Activated T-helper 17 cell treated with anti-CD3 and anti-CD28 coated beads, Interleukin-2, amount 50 U/mL, for 72 hours (primary cell): Measurements from ENCODE around the gene CEMP1. TPM values are rescaled to one million over a fixed set of nuclear protein-coding genes. Genes with fewer than 3 reads are reported as not detected.
A peak's percentile ranks its signal among the peaks of the same experiment; 100 is the strongest.

Experiments used
- ATAC-seq: fragments of 150-1000 bp; cut with Tn5 transposase; replicated peaks from 2 replicates; pipeline ENCODE4 v1.10.0; 2021; ENCODE audit warnings: mild to moderate bottlenecking, moderate library complexity
- H3K27ac Mint-ChIP-seq: one replicate; pipeline ENCODE4 v1.8.0; 2022; ENCODE audit warnings: mixed read lengths
- H3K27me3 Mint-ChIP-seq: one replicate; pipeline ENCODE4 v1.8.0; 2022; ENCODE audit warnings: mixed read lengths
- H3K36me3 Mint-ChIP-seq: one replicate; pipeline ENCODE4 v1.8.0; 2022; ENCODE audit warnings: low read depth, mild to moderate bottlenecking, mixed read lengths
- H3K4me1 Mint-ChIP-seq: one replicate; pipeline ENCODE4 v1.8.0; 2022; ENCODE audit warnings: mixed read lengths
- H3K4me3 Mint-ChIP-seq: one replicate; pipeline ENCODE4 v1.8.0; 2022; ENCODE audit warnings: mild to moderate bottlenecking, mixed read lengths
- H3K9me3 Mint-ChIP-seq: one replicate; pipeline ENCODE4 v1.8.0; 2022; ENCODE audit warnings: mixed read lengths
- total RNA-seq, 2 donors: library from RNA; stranded (reverse); gene quantifications; one replicate each; pipeline ENCODE4 v1.2.3, GENCODE V29; 2022

The CEMP1 gene
- total RNA-seq, 2 donors from 2014 or later: not detected

- no peaks in the 10 kb centered on the region for H3K27me3 Mint-ChIP-seq
- H3K27ac Mint-ChIP-seq: no peak overlapping the region
- ATAC-seq: no peak
- peaks cover 17% of the 10 kb centered on the region for H3K36me3 Mint-ChIP-seq
- H3K4me3 Mint-ChIP-seq: peak overlapping the region; percentile 19
- peaks cover 8% of the 10 kb centered on the region for H3K4me1 Mint-ChIP-seq
- H3K9me3 Mint-ChIP-seq: no peaks in the 10 kb centered on the region
Observed at GRCh38 chr16:2529961-2530628, 1.1 kb downstream of the CEMP1 start.

- ATAC-seq: no peak
- no peaks in the 10 kb centered on the region for H3K27me3 Mint-ChIP-seq
- peaks cover 25% of the 10 kb centered on the region for H3K36me3 Mint-ChIP-seq
- no peak overlapping the region for H3K4me3 Mint-ChIP-seq
- H3K27ac Mint-ChIP-seq: no peak overlapping the region
- H3K4me1 Mint-ChIP-seq: peaks cover 8% of the 10 kb centered on the region
- no peaks in the 10 kb centered on the region for H3K9me3 Mint-ChIP-seq
Observed at GRCh38 chr16:2529061-2529931, 1.9 kb downstream of the CEMP1 start.

DNA sequence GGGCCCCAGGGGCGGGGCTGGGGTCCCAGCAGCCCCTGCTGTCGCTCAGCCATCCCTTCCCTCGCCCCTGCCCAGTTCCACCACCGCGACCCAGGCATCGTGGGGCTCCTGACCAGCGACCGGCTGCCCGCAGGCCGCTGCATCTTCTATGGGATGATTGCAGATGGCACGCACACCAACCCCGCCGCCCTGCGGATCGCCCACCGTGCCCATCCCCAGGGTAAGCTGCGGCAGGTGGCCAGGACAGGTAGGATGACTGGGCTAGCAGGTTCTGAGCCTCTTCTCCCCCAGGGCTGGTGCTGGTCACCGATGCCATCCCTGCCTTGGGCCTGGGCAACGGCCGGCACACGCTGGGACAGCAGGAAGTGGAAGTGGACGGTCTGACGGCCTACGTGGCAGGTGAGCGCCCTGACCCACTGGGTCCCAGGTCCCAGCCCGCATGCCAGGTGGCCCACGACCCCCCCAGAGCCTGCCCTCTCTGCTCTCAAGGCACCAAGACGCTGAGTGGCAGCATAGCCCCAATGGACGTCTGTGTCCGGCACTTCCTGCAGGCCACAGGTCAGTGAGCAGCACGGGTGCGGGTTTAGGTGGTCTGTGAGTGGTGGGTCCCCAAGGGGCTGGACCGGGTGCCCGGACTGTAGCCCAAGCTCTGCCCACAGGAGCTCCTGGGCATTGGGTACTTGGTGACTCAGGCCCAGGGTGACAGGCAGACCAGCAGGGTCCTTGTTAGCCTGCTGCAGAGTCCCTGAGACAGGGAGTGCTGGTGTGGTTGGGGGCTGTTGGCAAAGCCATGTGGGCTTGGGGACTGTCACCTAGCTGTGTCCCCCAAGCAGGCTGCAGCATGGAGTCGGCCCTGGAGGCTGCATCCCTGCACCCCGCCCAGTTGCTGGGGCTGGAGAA is 2.8 kb downstream of the CEMP1 start:
- Mint-ChIP-seq H3K27me3 (no peaks in the 10 kb centered on the region), H3K4me1 (peaks cover 8% of the 10 kb centered on the region), H3K36me3 (peaks cover 33% of the 10 kb centered on the region), H3K4me3 (no peak overlapping the region), H3K9me3 (no peaks in the 10 kb centered on the region), H3K27ac (no peak overlapping the region)
- ATAC-seq: no peak

GRCh38 chr16:2527784-2528100 is 3.5 kb downstream of the CEMP1 start:
- peaks cover 5% of the 10 kb centered on the region for H3K4me1 Mint-ChIP-seq
- H3K4me3 Mint-ChIP-seq: no peak overlapping the region

DNA sequence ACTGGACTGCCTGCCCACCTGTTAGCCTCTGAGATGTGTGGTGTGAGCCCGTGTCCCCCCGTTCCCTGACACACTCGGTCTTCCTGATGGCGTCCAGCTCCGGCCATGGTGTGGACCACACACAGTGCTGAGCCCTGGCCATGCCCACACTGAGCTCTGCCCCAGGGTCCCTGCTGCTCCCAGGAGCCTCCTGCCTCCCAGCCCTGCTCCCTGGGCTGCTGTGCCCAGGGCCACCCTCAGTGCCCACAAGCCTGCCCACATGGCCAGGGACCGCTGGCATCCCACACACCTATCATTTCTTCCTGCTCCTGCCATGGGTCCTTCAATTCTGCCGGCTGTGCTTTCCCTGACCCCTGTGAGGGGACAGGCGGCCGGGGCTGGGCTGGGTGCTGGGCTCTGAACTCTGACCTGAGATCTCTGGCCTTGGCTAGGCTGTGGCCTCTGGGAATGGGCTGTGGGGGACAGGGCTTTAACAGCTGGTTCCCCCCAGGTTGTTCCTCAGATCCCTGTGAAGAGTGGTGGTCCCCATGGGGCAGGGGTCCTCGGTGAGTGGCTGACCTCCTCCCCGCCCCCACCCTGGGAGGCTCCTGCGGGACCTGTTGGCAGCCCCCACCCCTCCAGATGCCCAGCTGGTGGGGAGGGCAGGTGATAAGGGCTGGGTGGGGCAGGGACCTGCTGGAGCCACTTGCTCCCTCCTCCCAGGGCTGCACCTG is 4.0 kb downstream of the CEMP1 start:
- peaks cover under 1% of the 10 kb centered on the region for H3K4me1 Mint-ChIP-seq
- no peak for ATAC-seq
- no peak overlapping the region for H3K27ac Mint-ChIP-seq
- H3K4me3 Mint-ChIP-seq: no peak overlapping the region
- H3K36me3 Mint-ChIP-seq: peaks cover 40% of the 10 kb centered on the region
- no peaks in the 10 kb centered on the region for H3K27me3 Mint-ChIP-seq
- no peaks in the 10 kb centered on the region for H3K9me3 Mint-ChIP-seq

More at GRCh38 chr16:2527784-2528100, 3.5 kb downstream of the CEMP1 start:
- Mint-ChIP-seq H3K36me3 (peaks cover 40% of the 10 kb centered on the region), H3K27me3 (no peaks in the 10 kb centered on the region), H3K27ac (no peak overlapping the region), H3K9me3 (no peaks in the 10 kb centered on the region)
- no peak for ATAC-seq

DNA sequence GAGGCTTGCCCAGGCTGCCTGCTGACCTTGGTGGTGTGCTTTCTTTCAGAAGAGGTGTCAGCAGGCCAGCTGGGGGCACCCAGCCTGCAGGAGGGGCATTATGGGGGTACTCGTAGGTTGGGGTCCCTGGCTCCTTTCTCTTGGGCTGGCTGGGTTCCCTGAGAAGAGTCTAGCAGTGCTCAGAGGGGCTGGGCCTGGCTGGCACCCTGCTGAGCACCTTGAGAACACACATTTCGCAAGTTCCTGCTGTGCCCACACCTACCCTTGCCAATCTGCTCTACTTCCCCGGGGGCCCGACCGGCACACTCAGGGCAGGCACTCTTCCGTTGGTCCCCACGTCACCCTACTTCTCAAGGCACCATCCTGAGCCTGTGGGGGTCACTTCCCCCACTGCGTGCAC is 5.1 kb downstream of the CEMP1 start:
- Mint-ChIP-seq H3K4me1 (no peaks in the 10 kb centered on the region), H3K9me3 (no peaks in the 10 kb centered on the region), H3K4me3 (no peak overlapping the region), H3K27me3 (no peaks in the 10 kb centered on the region), H3K27ac (no peak overlapping the region), H3K36me3 (peaks cover 46% of the 10 kb centered on the region)
- no peak for ATAC-seq

DNA sequence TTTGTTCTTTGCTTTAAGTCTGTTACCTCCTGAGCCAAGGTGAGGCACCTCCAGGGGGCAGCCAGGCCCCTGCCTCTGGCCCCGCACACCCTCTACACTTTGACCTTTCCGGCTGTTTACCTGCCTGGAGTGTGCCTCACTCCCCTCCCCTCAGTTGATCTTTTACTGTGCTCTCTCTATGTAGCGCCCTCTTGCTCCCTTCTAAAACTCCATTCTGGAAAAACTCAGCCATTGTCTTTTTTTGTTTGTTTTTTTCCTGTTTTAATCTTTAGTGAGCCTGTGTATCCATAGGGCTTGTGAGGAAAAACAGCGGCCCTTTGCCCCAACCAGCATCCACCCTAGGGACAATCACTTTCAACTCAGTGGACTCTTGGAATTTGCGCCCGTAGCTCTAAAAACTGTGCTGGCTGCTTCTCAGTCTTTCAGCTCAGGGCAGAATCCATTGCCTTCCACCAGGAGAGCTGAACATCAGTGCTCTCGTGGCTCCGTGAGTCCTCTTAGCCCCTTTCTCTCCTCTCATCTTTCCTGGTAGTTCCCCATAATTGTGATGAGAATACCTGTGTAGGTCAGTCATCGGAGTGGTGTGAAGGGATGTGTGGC is 6.8 kb downstream of the CEMP1 start:
- H3K9me3 Mint-ChIP-seq: no peaks in the 10 kb centered on the region

DNA sequence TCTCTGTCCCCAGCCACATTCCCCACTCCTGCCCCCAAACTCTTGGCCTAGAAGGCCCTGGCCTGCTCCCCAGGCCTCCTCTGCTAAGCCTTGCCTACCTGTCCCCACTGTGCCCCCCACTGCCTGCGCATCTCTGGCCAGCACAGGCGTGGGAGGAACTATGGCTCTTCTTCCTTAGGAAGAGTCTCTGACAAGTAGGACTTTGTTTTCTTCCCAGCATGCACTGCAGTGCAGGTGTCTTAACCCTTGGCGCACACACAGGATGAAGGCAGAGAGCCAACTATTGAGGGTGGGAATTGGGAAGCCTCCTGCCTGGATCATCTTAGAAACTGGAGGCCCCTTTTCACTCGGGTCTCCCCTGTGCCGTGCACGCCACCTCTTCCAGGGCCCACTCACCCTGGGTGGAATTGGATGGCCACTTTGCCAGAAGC is 7.4 kb downstream of the CEMP1 start:
- H3K27ac Mint-ChIP-seq: no peak overlapping the region
- no peaks in the 10 kb centered on the region for H3K9me3 Mint-ChIP-seq
- no peaks in the 10 kb centered on the region for H3K27me3 Mint-ChIP-seq
- H3K4me1 Mint-ChIP-seq: peaks cover 7% of the 10 kb centered on the region
- no peak for ATAC-seq
- H3K36me3 Mint-ChIP-seq: peaks cover 66% of the 10 kb centered on the region
- no peak overlapping the region for H3K4me3 Mint-ChIP-seq

More for the DNA sequence above, 6.8 kb downstream of the CEMP1 start:
- ATAC-seq: no peak
- Mint-ChIP-seq H3K27me3 (no peaks in the 10 kb centered on the region), H3K36me3 (peaks cover 61% of the 10 kb centered on the region), H3K4me3 (no peak overlapping the region), H3K27ac (no peak overlapping the region), H3K4me1 (peaks cover 6% of the 10 kb centered on the region)

DNA sequence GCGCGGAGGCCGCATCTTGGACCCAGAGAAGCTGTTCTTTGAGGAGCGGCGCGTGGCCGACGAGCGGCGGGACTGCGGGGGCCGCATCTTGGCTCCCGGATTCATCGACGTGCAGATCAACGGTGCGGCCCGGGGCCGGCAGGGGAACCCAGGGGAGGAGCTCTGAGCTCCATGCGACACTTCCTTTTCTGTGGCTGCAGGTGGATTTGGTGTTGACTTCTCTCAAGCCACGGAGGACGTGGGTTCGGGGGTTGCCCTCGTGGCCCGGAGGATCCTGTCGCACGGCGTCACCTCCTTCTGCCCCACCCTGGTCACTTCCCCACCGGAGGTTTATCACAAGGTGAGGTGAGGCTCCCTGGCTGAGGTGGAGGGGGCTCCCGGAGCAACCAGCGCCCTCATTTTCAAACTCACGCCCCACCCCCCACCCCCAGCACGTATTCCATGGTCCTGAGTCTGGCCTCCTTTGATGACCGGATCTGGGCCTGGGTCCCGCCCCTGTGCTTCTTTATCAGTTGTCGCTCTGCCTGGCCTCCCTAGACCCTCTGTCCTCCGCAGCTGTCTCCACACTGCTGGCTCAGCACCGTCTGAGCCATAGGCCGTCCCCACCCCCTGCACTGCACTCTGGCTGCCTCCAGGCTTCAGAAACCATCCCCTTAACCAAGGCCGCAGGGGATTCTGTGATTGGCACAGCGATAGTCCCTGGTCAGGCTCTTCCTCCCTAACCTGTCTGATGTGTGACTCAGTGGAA is 10.2 kb downstream of the CEMP1 start:
- Mint-ChIP-seq H3K27ac (peak overlapping the region; percentile 90), H3K4me3 (peak overlapping the region; percentile 82), H3K4me1 (peaks cover 23% of the 10 kb centered on the region), H3K27me3 (no peaks in the 10 kb centered on the region), H3K9me3 (no peaks in the 10 kb centered on the region), H3K36me3 (peaks cover 69% of the 10 kb centered on the region)
- peak; percentile 69 for ATAC-seq

DNA sequence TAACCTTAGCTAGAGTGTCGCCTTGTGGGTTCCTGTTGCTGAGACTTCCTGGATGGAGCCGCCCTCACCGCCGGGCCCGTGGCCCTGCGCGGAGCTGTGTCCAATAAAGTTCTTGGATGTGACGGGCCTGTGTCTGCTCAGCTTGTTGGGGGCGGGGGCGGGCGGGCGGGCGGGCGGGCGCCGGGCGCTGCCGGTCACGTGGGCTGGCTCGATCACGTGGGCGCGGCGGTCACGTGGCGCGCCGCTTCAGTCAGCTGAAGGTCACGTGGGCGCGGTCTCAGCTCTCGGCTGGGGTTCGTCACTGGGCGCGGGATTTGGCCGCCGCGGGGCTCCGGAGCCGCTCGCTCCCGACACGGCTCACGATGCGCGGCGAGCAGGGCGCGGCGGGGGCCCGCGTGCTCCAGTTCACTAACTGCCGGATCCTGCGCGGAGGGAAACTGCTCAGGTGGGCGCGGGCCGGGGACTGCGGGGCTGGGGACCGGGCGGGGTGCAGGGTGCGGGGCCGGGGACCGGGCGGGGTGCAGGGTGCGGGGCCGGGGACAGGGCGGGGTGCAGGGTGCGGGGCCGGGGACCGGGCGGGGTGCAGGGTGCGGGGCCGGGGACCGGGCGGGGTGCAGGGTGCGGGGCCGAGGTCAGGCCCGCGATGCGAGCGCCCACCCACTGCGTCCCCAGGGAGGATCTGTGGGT is 11.0 kb downstream of the CEMP1 start, which contains the start of gene AMDHD2:
AMDHD2 (plus strand) TSS at position 275 of the 687 bp plus-strand sequence; CDS start at position 363, 88 bp downstream.
- no peaks in the 10 kb centered on the region for H3K27me3 Mint-ChIP-seq
- no peaks in the 10 kb centered on the region for H3K9me3 Mint-ChIP-seq
- ATAC-seq: peak; percentile 86
- peaks cover 30% of the 10 kb centered on the region for H3K4me1 Mint-ChIP-seq
- H3K27ac Mint-ChIP-seq: peak within 1 kb of the TSS; percentile 90
- H3K4me3 Mint-ChIP-seq: peak within 1 kb of the TSS; percentile 82
- peaks cover 71% of the 10 kb centered on the region for H3K36me3 Mint-ChIP-seq

DNA sequence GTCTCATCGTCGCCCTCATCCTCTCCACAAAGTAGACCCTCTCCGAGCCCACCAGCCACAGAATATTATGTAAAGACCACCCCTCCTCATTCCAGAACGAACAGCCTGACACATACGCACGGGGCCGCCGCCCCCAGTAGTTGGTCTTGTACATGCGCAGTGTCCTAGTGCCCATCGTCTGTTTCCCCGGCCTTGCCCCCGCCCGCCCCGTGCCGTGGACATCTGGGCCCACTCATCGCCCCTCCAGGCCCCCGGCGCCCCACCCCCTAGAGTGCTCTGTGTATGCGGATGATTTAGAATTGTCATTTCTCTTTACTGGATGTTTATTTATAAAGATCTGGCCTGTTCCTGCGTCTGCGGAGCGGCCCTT is 11.5 kb downstream of the CEMP1 start:
- Mint-ChIP-seq H3K27ac (peak overlapping the region; percentile 86), H3K36me3 (peaks cover 72% of the 10 kb centered on the region), H3K4me3 (peak overlapping the region; percentile 82), H3K9me3 (no peaks in the 10 kb centered on the region), H3K4me1 (peaks cover 31% of the 10 kb centered on the region), H3K27me3 (no peaks in the 10 kb centered on the region)
- no peak for ATAC-seq

DNA sequence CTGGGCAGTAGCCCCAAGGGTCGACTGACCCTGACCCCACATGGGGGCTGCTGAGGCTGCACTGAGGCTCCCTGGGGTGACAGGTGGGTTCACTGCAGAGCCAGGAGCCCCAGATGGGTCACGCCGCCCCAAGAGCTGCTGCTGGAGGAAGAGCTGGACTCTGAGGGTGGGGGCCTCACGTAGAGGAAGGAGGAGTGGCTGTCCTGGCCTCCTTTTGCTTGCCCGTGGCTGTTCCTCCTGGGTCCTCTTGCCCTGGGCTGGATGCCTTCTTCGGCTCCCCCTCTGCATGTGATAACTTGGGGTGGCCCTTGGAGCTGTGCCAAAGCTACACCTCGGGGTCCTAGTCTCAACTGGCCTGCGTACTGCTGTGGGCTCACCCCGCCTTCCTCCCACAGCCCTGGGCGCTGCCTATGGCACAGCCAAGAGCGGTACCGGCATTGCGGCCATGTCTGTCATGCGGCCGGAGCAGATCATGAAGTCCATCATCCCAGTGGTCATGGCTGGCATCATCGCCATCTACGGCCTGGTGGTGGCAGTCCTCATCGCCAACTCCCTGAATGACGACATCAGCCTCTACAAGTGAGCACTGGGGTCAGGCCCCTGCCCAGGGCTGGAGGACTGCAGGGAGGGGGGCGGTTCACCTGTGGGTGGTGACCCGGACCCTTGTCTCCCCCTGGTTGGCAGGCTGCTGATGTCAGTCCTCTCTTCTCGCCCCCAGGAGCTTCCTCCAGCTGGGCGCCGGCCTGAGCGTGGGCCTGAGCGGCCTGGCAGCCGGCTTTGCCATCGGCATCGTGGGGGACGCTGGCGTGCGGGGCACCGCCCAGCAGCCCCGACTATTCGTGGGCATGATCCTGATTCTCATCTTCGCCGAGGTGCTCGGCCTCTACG is 12.1 kb downstream of the CEMP1 start:
- Mint-ChIP-seq H3K27ac (peak overlapping the region; percentile 86), H3K36me3 (peaks cover 67% of the 10 kb centered on the region), H3K9me3 (no peaks in the 10 kb centered on the region), H3K27me3 (no peaks in the 10 kb centered on the region), H3K4me1 (peaks cover 31% of the 10 kb centered on the region), H3K4me3 (peak overlapping the region; percentile 82)
- ATAC-seq: no peak
